Neural cell (in vitro differentiated cells): ENCODE measurements around the gene NF2.

Source experiments
- CTCF ChIP-seq: fragments of 450-650 bp; IDR thresholded peaks from 2 replicates; pipeline ENCODE4 v1.5.1; 2014; ENCODE audit warnings: antibody characterized with exemption, mild to moderate bottlenecking, moderate library complexity; ENCODE audit not compliant: poor library complexity, severe bottlenecking
- EP300 ChIP-seq: fragments of 450-650 bp; conservative IDR thresholded peaks from 2 replicates; pipeline ENCODE4 v1.6.1; 2014; ENCODE audit warnings: antibody characterized with exemption, mild to moderate bottlenecking, moderate library complexity; ENCODE audit not compliant: poor library complexity, severe bottlenecking
- EZH2 ChIP-seq: fragments of 200-600, 300-800 bp; shearing (Covaris generic), sonication (generic); IDR thresholded peaks from 2 replicates; pipeline ENCODE4 v1.6.1; 2014; ENCODE audit warnings: antibody characterized with exemption, low read length, borderline replicate concordance, mild to moderate bottlenecking; ENCODE audit not compliant: insufficient read depth, poor library complexity, severe bottlenecking
- POLR2AphosphoS5 ChIP-seq: IDR thresholded peaks from 2 replicates; pipeline ENCODE4 v1.6.1; 2012

GRCh38 chr22:29707471-29707870 lies 104.0 kb downstream of the NF2 start:
- TF ChIP-seq EZH2 (no peak), CTCF (no peak), POLR2AphosphoS5 (no peak), EP300 (no peak)
